HCT116 (cell line): Measurements from ENCODE around the gene SPATC1L. TPM values are rescaled to one million over a fixed set of nuclear protein-coding genes. Genes with fewer than 3 reads are reported as not detected.

Source experiments
- ATAC-seq: fragments of 200-7000 bp; cut with Tn5 transposase; 2 replicates; pipeline ENCODE4 v1.9.1; 2020; ENCODE audit warnings: mild to moderate bottlenecking, moderate library complexity
- BruUV-seq: library from RNA; stranded (reverse); fragments of 400-500 nt; replicated peaks from 2 replicates; lab custom pipeline; 2021; lab: Mats Ljungman, UMichigan
- CTCF ChIA-PET: fragments of 300-600 bp; sonication (Branson Sonifier 250); formaldehyde crosslinking; loops from one replicate; lab custom pipeline; 2021; ENCODE audit warnings: antibody characterized with exemption; lab: Charles Lee
- POLR2A ChIA-PET: fragments of 300-600, 350-600 bp; sonication (Branson Sonifier 250); formaldehyde crosslinking; loops from one replicate; lab custom pipeline; 2021; ENCODE audit warnings: antibody characterized with exemption; lab: Charles Lee
- RAD21 ChIA-PET, 2 experiments: fragments of 300-600 bp; sonication (Branson Sonifier 250); formaldehyde crosslinking; loops; one replicate each; lab custom pipeline; 2023; ENCODE audit warnings: low total read pairs in 2 of 2; ENCODE audit not compliant: uncharacterized antibody in 2 of 2, unreplicated experiment in 2 of 2, low non-redundant PET in 1 of 2; lab: Charles Lee
- DNase-seq: peaks from one replicate; pipeline ENCODE4 v3.0.0-alpha.2; 2010; ENCODE audit warnings: low read depth, low spot score
- H2AFZ ChIP-seq: fragments of 200-600 bp; shearing (Covaris generic), sonication (generic); 2 replicates; pipeline ENCODE4 v1.6.1; 2017; ENCODE audit warnings: low read depth, mixed run types, mixed read lengths, antibody characterized with exemption, low read length; ENCODE audit not compliant: poor library complexity, severe bottlenecking
- H3K27ac ChIP-seq: 2 replicates; pipeline ENCODE4 v1.5.1; 2012; ENCODE audit warnings: low read depth, low read length
- H3K27me3 ChIP-seq: fragments of 200-600 bp; sonication (generic); 2 replicates; pipeline ENCODE4 v1.6.1; 2016; ENCODE audit warnings: mixed run types, low read length, mixed read lengths; ENCODE audit not compliant: insufficient read depth
- H3K36me3 ChIP-seq, 2 experiments: fragments of 200-500 bp in 1 of 2; fragments of 200-600 bp in 1 of 2; sonication (Bioruptor generic) in 1 of 2; sonication (generic) in 1 of 2; 2 replicates each; pipeline versions ENCODE4 v1.5.1 to v1.6.1; 2014 to 2016; ENCODE audit warnings: low read length in 2 of 2, inconsistent platforms in 1 of 2, mixed read lengths in 1 of 2, mixed run types in 1 of 2; ENCODE audit not compliant: insufficient read depth in 2 of 2, control insufficient read depth in 1 of 2
- H3K4me1 ChIP-seq, 2 experiments: fragments of 200-600 bp in 1 of 2; sonication (generic) in 1 of 2; 2 replicates each; pipeline versions ENCODE4 v1.5.1 to v1.6.1; 2012 to 2017; ENCODE audit warnings: low read length in 2 of 2, inconsistent platforms in 1 of 2, mild to moderate bottlenecking in 1 of 2, mixed read lengths in 1 of 2, mixed run types in 1 of 2, moderate library complexity in 1 of 2; ENCODE audit not compliant: insufficient read depth in 2 of 2, control insufficient read depth in 1 of 2
- H3K4me2 ChIP-seq: fragments of 200-600 bp; sonication (generic); 2 replicates; pipeline ENCODE4 v1.6.1; 2017; ENCODE audit warnings: mixed run types, low read length, mixed read lengths
- H3K4me3 ChIP-seq, 2 experiments: fragments of 200-600 bp in 1 of 2; sonication (generic) in 1 of 2; replicated peaks in 1 of 2; 2 replicates each; pipeline ENCODE4 v1.5.1; 2011 to 2016; ENCODE audit warnings: low read length in 2 of 2, control low read depth in 1 of 2, low read depth in 1 of 2, mild to moderate bottlenecking in 1 of 2, mixed read lengths in 1 of 2, mixed run types in 1 of 2
- H3K79me2 ChIP-seq: fragments of 200-600 bp; sonication (generic); 2 replicates; pipeline ENCODE4 v1.6.1; 2017; ENCODE audit warnings: mild to moderate bottlenecking, mixed run types, low read length, moderate library complexity, mixed read lengths; ENCODE audit not compliant: insufficient read depth
- H3K9ac ChIP-seq: fragments of 200-600 bp; sonication (generic); 2 replicates; pipeline ENCODE4 v1.6.1; 2016; ENCODE audit warnings: low read length, mixed read lengths
- H3K9me2 ChIP-seq: fragments of 200-600 bp; sonication (generic), shearing (Covaris generic); 2 replicates; pipeline ENCODE4 v1.6.1; 2017; ENCODE audit warnings: mixed run types, mild to moderate bottlenecking, moderate library complexity; ENCODE audit not compliant: insufficient read depth
- H3K9me3 ChIP-seq, 2 experiments: fragments of 200-500 bp in 1 of 2; fragments of 200-600 bp in 1 of 2; sonication (Bioruptor generic) in 1 of 2; sonication (generic) in 1 of 2; 2 replicates each; pipeline ENCODE4 v1.6.1; 2014 to 2017; ENCODE audit warnings: low read length in 2 of 2, mixed read lengths in 2 of 2, inconsistent platforms in 1 of 2, low read depth in 1 of 2, mild to moderate bottlenecking in 1 of 2, mixed run types in 1 of 2, moderate library complexity in 1 of 2; ENCODE audit not compliant: control insufficient read depth in 1 of 2, insufficient read depth in 1 of 2
- H4K20me1 ChIP-seq: fragments of 200-600 bp; sonication (generic), shearing (Covaris generic); 2 replicates; pipeline ENCODE4 v1.6.1; 2017; ENCODE audit warnings: mixed run types, mild to moderate bottlenecking, moderate library complexity; ENCODE audit not compliant: insufficient read depth
- CBX3 ChIP-seq: IDR thresholded peaks from 2 replicates; pipeline ENCODE4 v1.6.1; 2012; ENCODE audit warnings: low read depth
- CEBPB ChIP-seq: IDR thresholded peaks from 2 replicates; pipeline ENCODE4 v1.6.1; 2012; ENCODE audit warnings: low read depth
- EGR1 ChIP-seq: IDR thresholded peaks from 2 replicates; pipeline ENCODE4 v1.6.1; 2012; ENCODE audit warnings: low read depth
- ELF1 ChIP-seq: IDR thresholded peaks from 2 replicates; pipeline ENCODE4 v1.6.1; 2012; ENCODE audit warnings: low read depth, borderline replicate concordance
- EZH2 ChIP-seq: fragments of 200-600 bp; sonication (generic); IDR thresholded peaks from 2 replicates; pipeline ENCODE4 v1.6.1; 2017; ENCODE audit warnings: antibody characterized with exemption, mixed run types
- EZH2phosphoT487 ChIP-seq: fragments of 200-600 bp; IDR thresholded peaks from 2 replicates; pipeline ENCODE4 v1.6.1; 2018; ENCODE audit warnings: antibody characterized with exemption, borderline replicate concordance
- FOSL1 ChIP-seq: IDR thresholded peaks from 2 replicates; pipeline ENCODE4 v1.6.1; 2012; ENCODE audit warnings: low read depth
- JUND ChIP-seq: IDR thresholded peaks from 2 replicates; pipeline ENCODE4 v1.6.1; 2012
- POLR2AphosphoS5 ChIP-seq: IDR thresholded peaks from 2 replicates; pipeline ENCODE4 v1.6.1; 2011; ENCODE audit warnings: mild to moderate bottlenecking, low read depth, low read length, moderate library complexity
- RAD21 ChIP-seq: IDR thresholded peaks from 2 replicates; pipeline ENCODE4 v1.6.1; 2012; ENCODE audit warnings: low read depth, mild to moderate bottlenecking
- SP1 ChIP-seq: IDR thresholded peaks from 2 replicates; pipeline ENCODE4 v1.6.1; 2012; ENCODE audit warnings: low read depth
- TCF7L2 ChIP-seq: IDR thresholded peaks from 2 replicates; pipeline ENCODE4 v1.7.0; 2011; ENCODE audit warnings: borderline replicate concordance, inconsistent platforms; ENCODE audit not compliant: insufficient read depth, insufficient read length; ENCODE audit errors: extremely low read depth
- YY1 ChIP-seq: IDR thresholded peaks from 2 replicates; pipeline ENCODE4 v1.6.1; 2011; ENCODE audit warnings: low read length, low read depth, moderate library complexity, mild to moderate bottlenecking; ENCODE audit not compliant: insufficient replicate concordance; ENCODE audit errors: extremely low read depth
- ZFX ChIP-seq: fragments of 450-650 bp; IDR thresholded peaks from 2 replicates; pipeline ENCODE4 v1.6.1; 2017
- intact Hi-C: fragments of 100-400 bp; cut with micrococcal nuclease; formaldehyde crosslinking; loops from 2 replicates; pipeline ENCODE4 v1.10.0; 2022
- total RNA-seq: library from RNA; stranded (reverse); gene quantifications from one replicate; pipeline ENCODE4 v1.2.1, GENCODE V29; 2021; ENCODE audit not compliant: unreplicated experiment
- TF ChIP-seq, protein P1 (sequence below), 3 experiments: fragments of 200-600 bp in 1 of 3; sonication (generic) in 1 of 3; IDR thresholded peaks in 2 of 3; conservative IDR thresholded peaks in 1 of 3; 2 replicates each; pipeline ENCODE4 v1.5.1; 2012 to 2017; ENCODE audit warnings: low read depth in 2 of 3, low read length in 2 of 3, antibody characterized with exemption in 1 of 3, borderline replicate concordance in 1 of 3, control low read depth in 1 of 3, mild to moderate bottlenecking in 1 of 3, mixed read lengths in 1 of 3, mixed run types in 1 of 3, moderate library complexity in 1 of 3; ENCODE audit not compliant: insufficient read depth in 1 of 3
- TF ChIP-seq, protein P2 (sequence below): IDR thresholded peaks from 2 replicates; pipeline ENCODE4 v1.6.1; 2011; ENCODE audit warnings: mild to moderate bottlenecking, low read length, moderate library complexity; ENCODE audit not compliant: insufficient replicate concordance; ENCODE audit errors: extremely low read depth
- TF ChIP-seq, protein P3 (sequence below): IDR thresholded peaks from 2 replicates; pipeline ENCODE4 v1.6.1; 2012
- TF ChIP-seq, protein P4 (sequence below): IDR thresholded peaks from 2 replicates; pipeline ENCODE4 v1.6.1; 2012; ENCODE audit warnings: low read depth
- TF ChIP-seq, protein P5 (sequence below): IDR thresholded peaks from 2 replicates; pipeline ENCODE4 v1.6.1; 2012

Gene SPATC1L
- total RNA-seq, 1 experiment from 2014 or later: 1.3 TPM

DNA sequence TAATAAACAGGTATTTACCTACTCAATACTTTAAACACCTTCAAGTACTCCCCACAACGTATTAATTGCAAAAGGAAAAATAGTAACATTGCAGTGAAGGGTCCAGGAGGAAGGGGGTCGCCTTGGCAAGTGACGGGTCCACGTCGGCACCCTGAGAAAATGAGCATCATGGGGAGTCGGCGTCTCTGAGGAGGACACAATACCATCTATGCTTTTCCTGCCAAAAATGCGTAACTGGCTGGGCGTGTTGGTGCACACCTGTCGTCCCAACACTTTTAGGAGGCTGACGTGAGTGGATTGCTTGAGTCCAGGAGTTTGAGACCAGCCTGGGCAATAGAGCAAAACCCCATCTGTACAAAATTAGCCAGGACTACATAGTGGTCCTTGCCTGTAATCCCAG lies 36.2 kb downstream of the SPATC1L start:
- TF ChIP-seq, protein P1, sequence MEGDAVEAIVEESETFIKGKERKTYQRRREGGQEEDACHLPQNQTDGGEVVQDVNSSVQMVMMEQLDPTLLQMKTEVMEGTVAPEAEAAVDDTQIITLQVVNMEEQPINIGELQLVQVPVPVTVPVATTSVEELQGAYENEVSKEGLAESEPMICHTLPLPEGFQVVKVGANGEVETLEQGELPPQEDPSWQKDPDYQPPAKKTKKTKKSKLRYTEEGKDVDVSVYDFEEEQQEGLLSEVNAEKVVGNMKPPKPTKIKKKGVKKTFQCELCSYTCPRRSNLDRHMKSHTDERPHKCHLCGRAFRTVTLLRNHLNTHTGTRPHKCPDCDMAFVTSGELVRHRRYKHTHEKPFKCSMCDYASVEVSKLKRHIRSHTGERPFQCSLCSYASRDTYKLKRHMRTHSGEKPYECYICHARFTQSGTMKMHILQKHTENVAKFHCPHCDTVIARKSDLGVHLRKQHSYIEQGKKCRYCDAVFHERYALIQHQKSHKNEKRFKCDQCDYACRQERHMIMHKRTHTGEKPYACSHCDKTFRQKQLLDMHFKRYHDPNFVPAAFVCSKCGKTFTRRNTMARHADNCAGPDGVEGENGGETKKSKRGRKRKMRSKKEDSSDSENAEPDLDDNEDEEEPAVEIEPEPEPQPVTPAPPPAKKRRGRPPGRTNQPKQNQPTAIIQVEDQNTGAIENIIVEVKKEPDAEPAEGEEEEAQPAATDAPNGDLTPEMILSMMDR (IDR thresholded peaks at IDR 0.05 in 2 of 3, conservative IDR thresholded peaks at IDR 0.05 in 1 of 3; ENCODE audit: borderline replicate concordance in 1 of 3, insufficient read depth in 1 of 3, low read depth in 2 of 3, low read length in 2 of 3): no peak
- no peak for TF ChIP-seq EGR1
- no peak for TF ChIP-seq CBX3
- TF ChIP-seq, protein P2, sequence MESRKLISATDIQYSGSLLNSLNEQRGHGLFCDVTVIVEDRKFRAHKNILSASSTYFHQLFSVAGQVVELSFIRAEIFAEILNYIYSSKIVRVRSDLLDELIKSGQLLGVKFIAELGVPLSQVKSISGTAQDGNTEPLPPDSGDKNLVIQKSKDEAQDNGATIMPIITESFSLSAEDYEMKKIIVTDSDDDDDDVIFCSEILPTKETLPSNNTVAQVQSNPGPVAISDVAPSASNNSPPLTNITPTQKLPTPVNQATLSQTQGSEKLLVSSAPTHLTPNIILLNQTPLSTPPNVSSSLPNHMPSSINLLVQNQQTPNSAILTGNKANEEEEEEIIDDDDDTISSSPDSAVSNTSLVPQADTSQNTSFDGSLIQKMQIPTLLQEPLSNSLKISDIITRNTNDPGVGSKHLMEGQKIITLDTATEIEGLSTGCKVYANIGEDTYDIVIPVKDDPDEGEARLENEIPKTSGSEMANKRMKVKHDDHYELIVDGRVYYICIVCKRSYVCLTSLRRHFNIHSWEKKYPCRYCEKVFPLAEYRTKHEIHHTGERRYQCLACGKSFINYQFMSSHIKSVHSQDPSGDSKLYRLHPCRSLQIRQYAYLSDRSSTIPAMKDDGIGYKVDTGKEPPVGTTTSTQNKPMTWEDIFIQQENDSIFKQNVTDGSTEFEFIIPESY: no peak
- TF ChIP-seq, protein P3, sequence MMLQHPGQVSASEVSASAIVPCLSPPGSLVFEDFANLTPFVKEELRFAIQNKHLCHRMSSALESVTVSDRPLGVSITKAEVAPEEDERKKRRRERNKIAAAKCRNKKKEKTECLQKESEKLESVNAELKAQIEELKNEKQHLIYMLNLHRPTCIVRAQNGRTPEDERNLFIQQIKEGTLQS: no peak
- no peak for TF ChIP-seq FOSL1
- no peak for TF ChIP-seq RAD21
- TF ChIP-seq EZH2phosphoT487: no peak
- TF ChIP-seq YY1: no peak
- TF ChIP-seq POLR2AphosphoS5: no peak
- TF ChIP-seq TCF7L2: no peak
- no peak for TF ChIP-seq EZH2
- TF ChIP-seq CEBPB: no peak
- no peak for TF ChIP-seq JUND
- no peak for TF ChIP-seq ZFX
- TF ChIP-seq, protein P4, sequence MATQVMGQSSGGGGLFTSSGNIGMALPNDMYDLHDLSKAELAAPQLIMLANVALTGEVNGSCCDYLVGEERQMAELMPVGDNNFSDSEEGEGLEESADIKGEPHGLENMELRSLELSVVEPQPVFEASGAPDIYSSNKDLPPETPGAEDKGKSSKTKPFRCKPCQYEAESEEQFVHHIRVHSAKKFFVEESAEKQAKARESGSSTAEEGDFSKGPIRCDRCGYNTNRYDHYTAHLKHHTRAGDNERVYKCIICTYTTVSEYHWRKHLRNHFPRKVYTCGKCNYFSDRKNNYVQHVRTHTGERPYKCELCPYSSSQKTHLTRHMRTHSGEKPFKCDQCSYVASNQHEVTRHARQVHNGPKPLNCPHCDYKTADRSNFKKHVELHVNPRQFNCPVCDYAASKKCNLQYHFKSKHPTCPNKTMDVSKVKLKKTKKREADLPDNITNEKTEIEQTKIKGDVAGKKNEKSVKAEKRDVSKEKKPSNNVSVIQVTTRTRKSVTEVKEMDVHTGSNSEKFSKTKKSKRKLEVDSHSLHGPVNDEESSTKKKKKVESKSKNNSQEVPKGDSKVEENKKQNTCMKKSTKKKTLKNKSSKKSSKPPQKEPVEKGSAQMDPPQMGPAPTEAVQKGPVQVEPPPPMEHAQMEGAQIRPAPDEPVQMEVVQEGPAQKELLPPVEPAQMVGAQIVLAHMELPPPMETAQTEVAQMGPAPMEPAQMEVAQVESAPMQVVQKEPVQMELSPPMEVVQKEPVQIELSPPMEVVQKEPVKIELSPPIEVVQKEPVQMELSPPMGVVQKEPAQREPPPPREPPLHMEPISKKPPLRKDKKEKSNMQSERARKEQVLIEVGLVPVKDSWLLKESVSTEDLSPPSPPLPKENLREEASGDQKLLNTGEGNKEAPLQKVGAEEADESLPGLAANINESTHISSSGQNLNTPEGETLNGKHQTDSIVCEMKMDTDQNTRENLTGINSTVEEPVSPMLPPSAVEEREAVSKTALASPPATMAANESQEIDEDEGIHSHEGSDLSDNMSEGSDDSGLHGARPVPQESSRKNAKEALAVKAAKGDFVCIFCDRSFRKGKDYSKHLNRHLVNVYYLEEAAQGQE: no peak
- no peak for TF ChIP-seq SP1
- TF ChIP-seq ELF1: no peak
- TF ChIP-seq, protein P5, sequence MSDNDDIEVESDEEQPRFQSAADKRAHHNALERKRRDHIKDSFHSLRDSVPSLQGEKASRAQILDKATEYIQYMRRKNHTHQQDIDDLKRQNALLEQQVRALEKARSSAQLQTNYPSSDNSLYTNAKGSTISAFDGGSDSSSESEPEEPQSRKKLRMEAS: no peak
- Histone ChIP-seq H3K27ac (no peak overlapping the region), H3K9ac (no peak overlapping the region), H4K20me1 (no peaks in the 10 kb centered on the region), H3K4me1 (peaks cover under 1 to 18% of the 10 kb centered on the region in 2 experiments; a peak in 2 of 4 replicates), H3K9me2 (no peaks in the 10 kb centered on the region), H3K4me3 (no peak overlapping the region), H3K36me3 (no peaks in the 10 kb centered on the region), H3K79me2 (no peaks in the 10 kb centered on the region), H3K9me3 (no peaks in the 10 kb centered on the region), H3K4me2 (no peak overlapping the region), H2AFZ (no peak overlapping the region), H3K27me3 (no peaks in the 10 kb centered on the region)
- BruUV-seq: no TSS peak
- intact Hi-C loops: loop anchor here (2.0 to 10.0 kb wide), 5 partner anchors 49 to 179 kb away; partner anchors contain the start of genes COL6A2, MCM3AP and YBEY
- ChIA-PET CTCF (no interaction called here), RAD21 (no interaction called here), POLR2A (no interaction called here)
- no peak for ATAC-seq
- no peak for DNase-seq
